NCI-H2107 (cell line): ENCODE data around the gene PYURF.

Experiments used
- DNase-seq: peaks from one replicate; lab custom pipeline; 2025; lab: John Stamatoyannopoulos, UW

The PYURF gene

GRCh38 chr4:88511236-88511635 is 12.3 kb downstream of the PYURF start:
- DNase-seq = no peak

- DNase-seq = no peak
These were observed 20.2 kb downstream of the PYURF start for GRCh38 chr4:88503344-88503743.

- no peak for DNase-seq
These were observed 25.6 kb downstream of the PYURF start for GRCh38 chr4:88497859-88498409.

- no peak for DNase-seq
These were observed 34.3 kb downstream of the PYURF start for GRCh38 chr4:88489100-88489761.

- no peak for DNase-seq
These were observed 42.0 kb downstream of the PYURF start for GRCh38 chr4:88481537-88481936.

GRCh38 chr4:88478247-88478646 is 45.3 kb downstream of the PYURF start:
- DNase-seq = no peak

GRCh38 chr4:88477229-88477860 is 46.2 kb downstream of the PYURF start:
- DNase-seq = no peak
